ENCODE data around the gene ATP9A.

The ATP9A gene

GRCh38 chr20:51623255-51623654 lies 144.9 kb downstream of the ATP9A start:
- DNase-seq: no peak

- no peak for DNase-seq
These were observed 146.0 kb downstream of the ATP9A start for GRCh38 chr20:51622004-51622874.

- no peak for DNase-seq
These were observed 147.8 kb downstream of the ATP9A start for GRCh38 chr20:51620432-51620831.

- DNase-seq: no peak
These were observed 152.1 kb downstream of the ATP9A start for GRCh38 chr20:51616060-51616459.

- DNase-seq: no peak
These were observed 153.5 kb downstream of the ATP9A start for GRCh38 chr20:51614687-51615086.

GRCh38 chr20:51613580-51613979 lies 154.6 kb downstream of the ATP9A start:
- no peak for DNase-seq

- DNase-seq: no peak
These were observed 155.3 kb downstream of the ATP9A start for GRCh38 chr20:51612896-51613295.

GRCh38 chr20:51611625-51611890 lies 156.6 kb downstream of the ATP9A start:
- DNase-seq: no peak

- no peak for DNase-seq
These were observed 157.2 kb downstream of the ATP9A start for GRCh38 chr20:51610761-51611624.

GRCh38 chr20:51610111-51610510 lies 158.1 kb downstream of the ATP9A start:
- no peak for DNase-seq

GRCh38 chr20:51609251-51609650 lies 158.9 kb downstream of the ATP9A start:
- peak in 1 of 2 experiments; percentile 31 for DNase-seq

- DNase-seq: peak in 1 of 2 experiments; percentile 45
These were observed 160.1 kb downstream of the ATP9A start for GRCh38 chr20:51608061-51608460.

GRCh38 chr20:51607170-51607569 lies 161.0 kb downstream of the ATP9A start:
- DNase-seq: no peak

GRCh38 chr20:51604851-51605250 lies 163.3 kb downstream of the ATP9A start:
- no peak for DNase-seq

GRCh38 chr20:51602131-51602530 lies 166.1 kb downstream of the ATP9A start:
- no peak for DNase-seq

GRCh38 chr20:51600950-51601349 lies 167.2 kb downstream of the ATP9A start:
- DNase-seq: no peak

- no peak for DNase-seq
These were observed 168.2 kb downstream of the ATP9A start for GRCh38 chr20:51600016-51600420.

GRCh38 chr20:51598556-51598955 lies 169.6 kb downstream of the ATP9A start:
- DNase-seq: no peak

GRCh38 chr20:51597389-51598231 lies 170.6 kb downstream of the ATP9A start:
- no peak for DNase-seq

GRCh38 chr20:51596668-51597388 lies 171.4 kb downstream of the ATP9A start:
- no peak for DNase-seq

- DNase-seq: no peak
These were observed 172.4 kb downstream of the ATP9A start for GRCh38 chr20:51595744-51596143.

GRCh38 chr20:51595058-51595532 lies 173.1 kb downstream of the ATP9A start:
- peak; percentile 82 to 88 for DNase-seq
